ENCODE data around the gene GDNF.

GDNF gene

DNA sequence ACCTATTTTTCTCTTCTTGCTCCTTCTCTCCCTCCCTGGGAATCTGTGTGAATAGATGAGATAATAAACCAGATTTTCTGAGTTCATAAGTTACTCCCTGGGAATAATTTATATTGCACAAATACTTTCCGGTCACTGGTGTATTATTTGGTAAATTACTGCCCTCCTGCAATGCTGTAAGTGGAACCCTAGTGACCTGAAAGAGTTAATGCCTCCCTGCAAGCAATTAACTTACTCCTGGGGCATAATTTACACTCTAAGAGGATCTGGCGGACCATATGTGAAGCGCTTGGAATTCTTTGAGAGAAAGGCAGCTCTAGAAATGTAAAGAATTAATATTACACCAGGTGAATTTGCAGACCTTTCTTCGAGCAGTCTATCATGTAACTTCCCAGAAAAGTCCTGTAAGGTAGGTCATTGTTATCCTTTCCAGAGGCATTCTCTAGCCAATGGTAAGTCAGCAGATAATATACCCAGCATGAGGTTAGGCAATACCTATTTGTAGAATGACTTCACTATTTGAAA lies 7.0 kb upstream of the GDNF start:
- no peak for DNase-seq (ENCODE audit: low read depth)

GRCh38 chr5:37844009-37844408 lies 4.2 kb upstream of the GDNF start:
- DNase-seq (ENCODE audit: low read depth) = no peak

- DNase-seq (ENCODE audit: low read depth) = no peak
Measured at GRCh38 chr5:37842048-37842447, 2.2 kb upstream of the GDNF start.

- DNase-seq (ENCODE audit: low read depth) = no peak
Measured at GRCh38 chr5:37841203-37841602, 1.4 kb upstream of the GDNF start.

DNA sequence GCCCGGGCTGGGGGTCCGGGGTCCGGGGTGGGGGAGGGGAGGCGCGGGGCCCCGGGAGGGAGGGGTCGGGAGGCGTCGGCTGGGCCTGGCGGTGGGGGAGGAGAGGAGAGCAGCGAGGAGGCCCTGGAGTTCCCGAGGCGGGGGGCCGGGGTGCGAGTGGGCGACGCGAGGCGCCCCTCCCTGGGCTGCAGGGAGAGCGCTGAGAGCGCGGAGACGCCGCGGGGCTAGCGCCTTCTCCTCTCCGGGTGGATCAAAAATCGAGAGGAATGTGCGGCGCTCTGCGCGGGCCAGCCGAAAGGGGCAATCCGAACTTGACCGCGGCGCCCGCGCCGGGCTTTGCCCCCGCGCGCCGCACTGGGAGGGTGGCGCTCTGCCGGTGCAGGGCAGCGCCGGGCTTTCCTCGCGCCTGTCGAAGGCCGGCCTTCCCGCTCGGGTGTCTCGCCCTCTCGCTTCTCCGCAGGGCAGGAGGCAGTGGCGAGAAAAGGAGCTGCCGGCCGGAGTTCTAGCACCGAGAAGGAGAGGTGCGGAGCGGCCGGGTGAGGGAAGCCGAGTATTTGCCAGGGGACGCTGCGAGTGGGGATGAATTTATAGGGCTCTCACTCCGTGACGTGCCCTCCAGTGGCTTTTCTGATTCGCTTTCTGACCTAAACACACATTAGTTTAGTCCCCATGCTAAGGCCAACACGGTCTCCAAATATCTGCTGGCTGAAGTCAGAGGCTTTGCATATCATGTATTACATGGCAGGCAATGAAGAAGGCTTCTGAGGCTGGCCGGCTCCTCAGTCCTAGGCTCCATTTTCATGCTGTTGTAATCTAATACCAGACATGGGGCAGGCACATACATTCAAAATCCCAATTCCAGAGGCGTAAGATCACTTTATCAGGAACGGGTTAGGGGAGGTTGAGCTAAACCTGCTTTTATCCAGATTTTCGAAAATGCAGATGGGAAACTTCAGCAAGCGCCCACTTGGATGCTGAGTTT lies 503 bp upstream of the GDNF start:
- DNase-seq (ENCODE audit: low read depth) = no peak

DNA sequence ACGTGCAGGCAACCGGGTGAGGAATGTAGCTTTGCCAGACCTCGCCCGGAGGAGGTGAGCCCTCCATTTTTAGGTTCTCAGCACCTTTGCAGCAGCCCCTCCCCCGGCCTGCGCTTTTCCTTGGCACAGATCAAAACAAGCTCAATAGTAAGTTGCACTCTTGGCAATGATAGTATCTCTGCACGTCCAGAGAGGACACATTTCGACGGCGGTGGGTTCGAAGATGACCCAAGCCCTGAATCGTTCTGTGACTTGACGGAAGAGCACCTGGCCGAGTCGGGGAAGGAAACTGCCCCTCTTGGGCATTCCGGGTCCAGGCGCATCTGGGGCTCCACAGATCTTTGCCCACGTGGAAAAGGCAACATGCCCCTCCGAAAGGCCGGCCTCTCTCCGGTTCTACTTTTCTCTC lies 904 bp downstream of the GDNF start:
- no peak for DNase-seq (ENCODE audit: low read depth)

DNA sequence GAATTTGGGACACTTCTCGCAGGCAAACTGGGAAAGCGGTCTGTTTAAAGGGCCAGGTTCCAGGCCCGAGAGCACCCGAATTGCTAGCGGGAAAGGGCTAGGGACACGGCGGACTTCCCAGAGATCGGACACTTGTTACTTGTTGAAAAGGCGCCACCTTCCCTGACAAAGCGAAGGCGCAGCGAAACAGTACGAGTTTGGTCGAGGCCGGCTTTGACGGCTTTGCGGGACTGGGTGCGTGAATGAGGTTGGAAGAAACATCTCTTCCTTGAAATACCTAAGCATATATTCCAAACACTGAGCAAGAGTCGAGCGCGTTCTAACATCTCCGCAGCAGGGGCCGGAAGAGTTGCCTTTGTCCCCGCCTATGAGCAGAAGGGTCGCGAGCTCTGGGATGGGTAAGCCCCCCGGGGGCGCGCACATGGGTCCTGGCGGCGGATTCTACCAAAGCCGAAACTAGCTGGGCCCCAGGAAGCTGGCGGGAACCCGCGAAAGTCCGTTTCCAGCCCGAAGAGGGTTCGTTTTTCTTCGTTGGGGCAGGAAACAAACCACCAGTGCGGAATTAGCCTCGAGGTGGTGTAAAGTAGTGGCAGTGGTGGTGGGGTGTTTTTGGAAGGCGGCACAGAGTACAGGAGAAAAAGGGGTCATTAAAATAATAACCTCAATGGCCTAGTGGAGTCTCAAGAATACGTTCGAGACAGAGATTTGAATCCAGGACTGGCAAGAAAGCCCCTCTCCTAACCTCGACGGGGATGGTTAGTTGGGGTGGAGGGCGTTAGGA lies 1.5 kb downstream of the GDNF start:
- DNase-seq (ENCODE audit: low read depth) = no peak

DNA sequence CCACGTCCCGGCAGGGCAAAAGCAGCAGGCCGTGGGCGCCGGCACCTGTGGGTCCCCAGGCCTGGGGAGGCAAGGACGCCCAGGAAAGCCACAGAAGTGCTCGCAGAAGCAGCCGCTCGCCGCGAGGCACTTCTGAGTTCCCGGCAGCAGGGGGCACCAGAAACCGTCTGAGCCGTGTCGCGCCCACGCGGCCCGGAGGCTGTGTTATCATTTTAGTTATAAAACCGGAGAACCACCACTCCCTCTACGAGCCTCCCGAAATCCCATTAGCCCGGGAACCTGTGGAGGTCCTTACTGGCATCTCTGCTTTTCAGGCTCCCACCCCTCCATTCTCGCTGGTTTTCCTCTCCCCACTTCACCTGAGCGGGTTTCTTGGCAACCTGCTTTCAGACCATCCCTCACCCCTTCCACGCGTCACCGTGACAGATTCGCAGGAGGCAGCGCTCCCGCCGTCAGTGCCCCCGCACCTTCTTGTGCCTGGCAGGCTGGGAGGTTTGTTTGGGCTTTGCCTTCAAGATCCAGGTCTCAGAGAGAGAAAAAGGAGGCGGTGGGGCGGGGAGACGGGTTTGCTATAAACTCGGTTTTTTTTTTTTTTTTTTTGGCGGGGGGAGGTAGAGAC lies 2.3 kb downstream of the GDNF start:
- DNase-seq (ENCODE audit: low read depth) = no peak

- DNase-seq (ENCODE audit: low read depth) = no peak
Measured at GRCh38 chr5:37836592-37837413, 3.0 kb downstream of the GDNF start.

GRCh38 chr5:37836235-37836591 lies 3.6 kb downstream of the GDNF start:
- no peak for DNase-seq (ENCODE audit: low read depth)

DNA sequence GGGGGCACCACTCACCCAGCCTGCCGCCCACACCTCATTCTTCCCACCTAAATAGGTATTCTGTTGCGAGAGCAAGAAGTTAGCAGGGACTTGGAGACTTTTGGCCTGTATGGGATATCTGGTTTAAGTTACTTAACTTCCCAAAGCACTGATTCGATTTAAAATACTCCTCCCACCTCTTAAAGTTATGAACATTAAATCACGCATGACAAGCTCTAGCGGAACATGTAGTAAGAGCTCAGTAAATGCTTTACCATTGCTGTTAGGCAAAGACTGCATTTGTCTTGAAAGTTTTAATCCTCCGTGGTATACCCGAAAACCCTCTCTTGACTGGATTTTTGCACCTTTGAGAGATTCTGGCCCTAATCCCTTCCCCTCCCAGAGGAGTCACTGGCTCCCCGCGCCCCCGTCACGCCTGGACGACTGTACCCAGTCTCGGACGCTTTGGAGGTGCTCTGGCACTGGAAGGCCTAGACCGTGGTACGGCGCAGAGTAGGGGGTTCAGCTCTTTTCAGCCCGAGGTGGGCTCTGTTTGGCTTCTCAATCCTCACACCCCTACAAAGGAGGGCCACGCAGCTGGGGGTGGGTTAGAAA lies 4.4 kb downstream of the GDNF start:
- DNase-seq (ENCODE audit: low read depth) = no peak

- DNase-seq (ENCODE audit: low read depth) = no peak
Measured at GRCh38 chr5:37834542-37835379, 5.1 kb downstream of the GDNF start.

DNA sequence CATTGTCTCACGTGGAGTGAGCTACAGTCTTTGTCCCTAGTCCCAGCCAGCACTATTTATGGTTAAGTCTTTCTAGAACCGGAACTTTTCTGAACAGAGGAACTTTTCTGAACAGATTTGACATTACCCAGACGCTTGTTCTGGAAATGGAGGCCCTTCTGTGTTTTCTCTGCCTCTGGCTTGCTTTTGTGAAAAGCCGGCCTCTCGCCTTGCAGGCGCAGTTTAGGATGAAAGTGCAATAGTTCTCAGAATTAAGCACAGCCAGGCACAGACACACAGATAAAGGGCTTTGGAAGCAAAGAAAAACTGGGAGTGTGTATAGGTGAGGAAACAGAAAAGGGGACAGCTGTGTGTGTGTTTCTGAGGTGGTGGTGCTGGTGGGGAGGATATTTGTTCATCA lies 5.9 kb downstream of the GDNF start:
- no peak for DNase-seq (ENCODE audit: low read depth)

DNA sequence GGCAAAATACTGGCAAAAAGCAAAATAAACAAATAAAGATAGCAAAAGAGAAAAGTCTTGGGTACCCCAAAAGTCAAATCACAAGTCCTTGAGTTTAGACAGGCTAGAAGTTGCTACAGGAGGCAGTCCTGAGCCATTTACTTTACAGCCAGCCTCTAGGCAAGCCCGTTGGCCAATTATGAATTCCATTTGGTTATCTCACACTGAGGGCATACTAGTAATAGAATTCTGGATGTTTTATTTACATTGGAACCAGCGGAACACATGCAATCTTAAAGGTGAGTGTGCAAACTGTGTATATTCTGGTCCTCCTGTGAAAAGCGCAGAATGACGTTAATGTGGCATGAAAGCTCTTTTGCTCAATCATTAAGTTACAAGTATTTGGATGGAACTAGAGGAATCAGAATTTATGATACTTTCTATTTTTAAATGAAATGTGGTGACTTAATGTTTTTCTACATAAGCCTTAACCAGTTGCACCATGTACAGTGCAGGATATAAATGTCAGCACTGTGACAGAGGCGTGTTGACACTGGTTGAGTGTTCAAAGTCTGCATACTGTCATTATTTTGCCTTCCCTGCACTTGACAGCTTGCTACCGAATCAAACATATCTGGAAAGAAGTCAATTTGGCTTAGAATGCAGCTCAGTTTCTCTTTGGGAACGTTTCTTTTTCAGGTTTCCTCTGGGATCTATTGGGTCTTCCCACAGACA lies 7.9 kb downstream of the GDNF start:
- DNase-seq (ENCODE audit: low read depth) = no peak

DNA sequence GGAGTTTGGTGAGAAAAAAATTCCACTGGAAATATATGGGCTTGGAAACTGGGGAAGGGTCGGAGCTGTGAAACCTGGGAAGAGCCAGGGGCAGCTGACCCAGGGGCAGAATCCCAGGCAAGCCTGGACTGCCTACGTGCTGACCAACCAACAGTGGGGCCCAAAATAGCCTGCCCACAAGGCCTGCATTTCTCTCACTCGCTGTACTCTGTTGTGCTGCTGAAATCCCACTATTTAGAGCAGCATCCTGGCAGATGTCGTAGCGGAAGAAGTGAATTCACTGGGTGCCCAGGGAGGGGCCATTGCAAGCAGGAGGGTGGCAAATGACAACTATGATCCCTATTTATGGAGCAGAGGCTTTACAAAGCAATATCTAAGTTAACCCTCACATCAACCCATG lies 9.5 kb downstream of the GDNF start:
- DNase-seq (ENCODE audit: low read depth) = no peak

GRCh38 chr5:37825334-37825915 lies 14.4 kb downstream of the GDNF start:
- DNase-seq (ENCODE audit: low read depth) = no peak

DNA sequence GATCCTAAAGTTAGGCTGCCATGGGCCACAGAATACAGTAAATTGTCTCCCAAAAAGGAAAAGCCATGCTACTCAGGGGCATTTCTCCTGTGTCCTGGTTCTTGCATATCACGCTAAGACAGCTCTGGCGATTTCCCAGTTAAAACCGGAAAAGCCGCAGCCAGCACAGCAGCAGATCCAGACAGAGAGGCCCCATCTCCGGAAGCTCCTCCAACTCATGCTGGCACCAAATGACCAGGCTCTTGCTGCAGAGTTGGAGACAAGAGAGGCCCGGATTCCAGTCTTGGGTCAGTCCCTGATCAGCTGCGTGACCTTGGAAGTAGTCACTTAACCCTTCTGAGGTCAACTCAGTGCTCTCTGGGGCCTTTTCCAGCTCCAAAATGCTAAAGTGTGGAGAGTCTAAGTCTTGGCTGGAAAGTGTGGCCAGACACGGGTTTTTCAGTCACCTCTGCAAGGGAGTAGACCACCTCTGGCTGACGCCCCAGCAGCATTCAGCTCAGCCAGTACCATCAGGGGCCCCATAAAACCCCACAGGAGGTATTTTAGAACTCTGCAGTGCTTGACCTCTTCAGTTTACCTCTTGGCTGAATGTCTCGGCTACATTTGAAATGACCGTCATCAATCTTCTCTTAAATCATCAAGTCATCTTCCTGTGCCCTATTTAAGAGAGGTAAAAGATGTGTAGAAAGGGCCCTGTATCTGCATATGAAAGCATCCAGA lies 16.2 kb downstream of the GDNF start:
- DNase-seq (ENCODE audit: low read depth) = no peak

DNA sequence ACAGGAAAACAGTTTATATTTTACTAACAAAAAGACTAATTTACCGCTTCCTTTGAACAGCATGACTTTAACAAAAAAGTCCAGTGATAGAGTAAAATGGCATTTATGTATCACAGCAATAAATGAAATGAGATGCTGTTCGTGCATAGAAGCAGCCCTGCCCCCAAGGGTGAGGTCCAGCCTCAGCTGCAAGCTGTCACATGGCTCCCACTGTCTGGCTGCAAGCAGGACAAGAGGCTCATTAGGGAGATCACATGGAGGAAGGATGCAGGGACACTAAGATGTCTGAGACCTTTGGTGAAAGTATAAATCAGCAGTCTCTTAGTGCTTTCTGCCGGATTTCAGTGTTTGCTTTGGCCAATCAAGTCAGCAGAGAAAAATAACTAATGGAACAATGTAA lies 23.0 kb downstream of the GDNF start:
- DNase-seq (ENCODE audit: low read depth) = no peak

GRCh38 chr5:37816331-37816730 lies 23.5 kb downstream of the GDNF start:
- no peak for DNase-seq (ENCODE audit: low read depth)
